Type B pancreatic cell (in vitro differentiated cells): ENCODE measurements around the gene TUSC2. TPM values are rescaled to one million over a fixed set of nuclear protein-coding genes. Genes with fewer than 3 reads are reported as not detected.

Experiments
- DNase-seq: peaks from one replicate; pipeline ENCODE4 v3.0.0; 2021; ENCODE audit warnings: mixed read lengths; ENCODE audit not compliant: unreplicated experiment; ENCODE audit errors: extremely low spot score
- H3K27ac Mint-ChIP-seq: 2 replicates; pipeline ENCODE4 v1.8.0; 2021; ENCODE audit warnings: mild to moderate bottlenecking, mixed read lengths
- H3K27me3 Mint-ChIP-seq: 2 replicates; pipeline ENCODE4 v1.8.0; 2021; ENCODE audit warnings: mixed read lengths
- H3K36me3 Mint-ChIP-seq: 2 replicates; pipeline ENCODE4 v1.8.0; 2021; ENCODE audit warnings: mixed read lengths
- H3K4me1 Mint-ChIP-seq: one replicate; pipeline ENCODE4 v1.8.0; 2021; ENCODE audit warnings: mixed read lengths; ENCODE audit not compliant: unreplicated experiment
- H3K4me3 Mint-ChIP-seq: 2 replicates; pipeline ENCODE4 v1.8.0; 2021; ENCODE audit warnings: mild to moderate bottlenecking, mixed read lengths
- H3K9me3 Mint-ChIP-seq: 2 replicates; pipeline ENCODE4 v1.8.0; 2021; ENCODE audit warnings: mixed read lengths
- CTCF ChIP-seq: fragments of 200-600 bp; sonication (generic); conservative IDR thresholded peaks from 2 replicates; pipeline ENCODE4 v1.5.0; 2021; ENCODE audit warnings: antibody characterized with exemption, mild to moderate bottlenecking
- total RNA-seq: library from RNA; stranded (reverse); gene quantifications from 2 replicates; pipeline ENCODE4 v1.2.1, GENCODE V29; 2021; ENCODE audit warnings: low replicate concordance

TUSC2 gene
- total RNA-seq, 1 donor from 2014 or later = 24.9 TPM

GRCh38 chr3:50330330-50330729 lies 2.3 kb upstream of the TUSC2 start:
- no peak for DNase-seq
- H3K27me3 Mint-ChIP-seq = no peaks in the 10 kb centered on the region
- no peak for TF ChIP-seq CTCF
- peaks cover 7% of the 10 kb centered on the region for H3K4me1 Mint-ChIP-seq
- H3K9me3 Mint-ChIP-seq = no peaks in the 10 kb centered on the region
- H3K27ac Mint-ChIP-seq = no peak overlapping the region
- H3K36me3 Mint-ChIP-seq = no peaks in the 10 kb centered on the region
- H3K4me3 Mint-ChIP-seq = no peak overlapping the region

GRCh38 chr3:50327129-50327528 lies 894 bp downstream of the TUSC2 start:
- peaks cover 4% of the 10 kb centered on the region for H3K36me3 Mint-ChIP-seq
- peaks cover 16% of the 10 kb centered on the region for H3K4me1 Mint-ChIP-seq

GRCh38 chr3:50326182-50326541 lies 1.9 kb downstream of the TUSC2 start:
- H3K27ac Mint-ChIP-seq = no peak overlapping the region
- H3K4me3 Mint-ChIP-seq = peak overlapping the region; percentile 60
- H3K27me3 Mint-ChIP-seq = no peaks in the 10 kb centered on the region
- H3K4me1 Mint-ChIP-seq = peaks cover 16% of the 10 kb centered on the region
- H3K36me3 Mint-ChIP-seq = peaks cover 4% of the 10 kb centered on the region
- no peak for TF ChIP-seq CTCF
- no peak for DNase-seq
- no peaks in the 10 kb centered on the region for H3K9me3 Mint-ChIP-seq

More at GRCh38 chr3:50327129-50327528, 894 bp downstream of the TUSC2 start:
- peak overlapping the region; percentile 95 for H3K4me3 Mint-ChIP-seq
- H3K27me3 Mint-ChIP-seq = no peaks in the 10 kb centered on the region
- DNase-seq = no peak
- peak overlapping the region; percentile 21 for H3K27ac Mint-ChIP-seq
- no peak for TF ChIP-seq CTCF
- H3K9me3 Mint-ChIP-seq = no peaks in the 10 kb centered on the region

GRCh38 chr3:50325497-50326181 lies 2.4 kb downstream of the TUSC2 start:
- no peak for TF ChIP-seq CTCF
- Mint-ChIP-seq H3K4me1 (peaks cover 16% of the 10 kb centered on the region), H3K4me3 (peak overlapping the region; percentile 75), H3K27me3 (no peaks in the 10 kb centered on the region), H3K36me3 (peaks cover 4% of the 10 kb centered on the region), H3K9me3 (no peaks in the 10 kb centered on the region), H3K27ac (no peak overlapping the region)
- DNase-seq = no peak

GRCh38 chr3:50325113-50325480 lies 2.9 kb downstream of the TUSC2 start:
- Mint-ChIP-seq H3K4me3 (peak overlapping the region; percentile 75), H3K9me3 (no peaks in the 10 kb centered on the region), H3K4me1 (peaks cover 19% of the 10 kb centered on the region), H3K27me3 (no peaks in the 10 kb centered on the region), H3K36me3 (peaks cover 4% of the 10 kb centered on the region), H3K27ac (peak overlapping the region; percentile 86)
- TF ChIP-seq CTCF = no peak
- DNase-seq = no peak
